ENCODE measurements around the gene PER1.

Gene PER1

GRCh38 chr17:8101721-8102120 lies 50.5 kb downstream of the PER1 start:
- no peak for FAIRE-seq
- DNase-seq (ENCODE audit: insufficient read length, low spot score): no peak

GRCh38 chr17:8100763-8101162 lies 51.4 kb downstream of the PER1 start:
- DNase-seq (ENCODE audit: insufficient read length, low spot score) (no peak), FAIRE-seq (no peak)

GRCh38 chr17:8100111-8100510 lies 52.1 kb downstream of the PER1 start:
- no peak for DNase-seq (ENCODE audit: insufficient read length, low spot score)
- no peak for FAIRE-seq

- DNase-seq (ENCODE audit: insufficient read length, low spot score): no peak
- FAIRE-seq: no peak
Measured at GRCh38 chr17:8096541-8096940, 55.7 kb downstream of the PER1 start.

- no peak for FAIRE-seq
- no peak for DNase-seq (ENCODE audit: insufficient read length, low spot score)
Measured at GRCh38 chr17:8095361-8095760, 56.8 kb downstream of the PER1 start.

GRCh38 chr17:8091033-8091687 lies 61.0 kb downstream of the PER1 start:
- DNase-seq (ENCODE audit: insufficient read length, low spot score): no peak
- FAIRE-seq: no peak

All from HTR-8/SVneo (cell line).